Measurements from ENCODE around the gene C20orf204. TPM values are rescaled to one million over a fixed set of nuclear protein-coding genes. Genes with fewer than 3 reads are reported as not detected.

Gene C20orf204
- total RNA-seq, 2 donors from 2014 or later, result 4.0 to 4.1 TPM

GRCh38 chr20:64003960-64004725, 31.8 kb upstream of the C20orf204 start:
- WGBS, 2 experiments (ENCODE audit: insufficient coverage in 1 of 2, insufficient read length in 1 of 2), result 86 to 93% methylated on average over 5 to 7 of the region's 7 CpGs

DNA sequence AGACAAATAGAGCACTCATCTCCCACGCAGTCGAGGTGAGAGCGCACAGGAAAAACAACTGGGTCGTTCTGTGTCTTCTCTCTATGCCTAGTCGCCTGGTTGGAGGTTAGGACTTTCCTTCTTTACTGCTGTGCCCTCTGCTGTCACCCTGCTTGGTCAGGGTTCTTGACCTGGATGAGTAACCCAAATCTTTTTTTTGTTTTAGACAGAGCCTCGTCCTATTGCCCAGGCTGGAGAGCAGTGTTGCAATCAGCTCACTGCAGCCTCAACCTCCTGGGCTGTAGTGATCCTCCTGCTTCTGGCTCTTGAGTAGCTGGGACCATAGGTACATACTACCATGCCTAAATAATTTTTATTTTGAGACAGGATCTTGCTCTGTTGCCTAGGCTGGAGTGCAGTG, 30.6 kb upstream of the C20orf204 start:
- Histone ChIP-seq H3K9me3 (ENCODE audit: control insufficient read depth, low read length) (peaks cover 14% of the 10 kb centered on the region), H3K9ac (ENCODE audit: extremely low read depth, low read length, poor library complexity, severe bottlenecking) (no peak overlapping the region), H3K27ac (ENCODE audit: low read depth, low read length) (no peak overlapping the region), H3K4me1 (ENCODE audit: control insufficient read depth, insufficient read depth, low read length) (no peaks in the 10 kb centered on the region), H3K4me3 (ENCODE audit: low read length) (no peak overlapping the region), H3K27me3 (ENCODE audit: control insufficient read depth, insufficient read depth, low read length, poor library complexity, severe bottlenecking) (no peaks in the 10 kb centered on the region), H3K36me3 (ENCODE audit: control insufficient read depth, insufficient read depth, low read length) (peaks cover 79% of the 10 kb centered on the region)
- TF ChIP-seq CTCF (conservative IDR thresholded peaks at IDR 0.05), result no peak
- no peaks in the 10 kb centered on the region for H3K4me1 Mint-ChIP-seq
- H3K4me3 Mint-ChIP-seq, result no peak overlapping the region
- peaks cover 11% of the 10 kb centered on the region for H3K9me3 Mint-ChIP-seq
- H3K27me3 Mint-ChIP-seq (ENCODE audit: insufficient read depth), result no peaks in the 10 kb centered on the region
- no peak for DNase-seq
- H3K27ac Mint-ChIP-seq, result no peak overlapping the region
- H3K36me3 Mint-ChIP-seq (ENCODE audit: low read depth), result peaks cover 79% of the 10 kb centered on the region
- 93 to 97% methylated on average over 6 of the region's 6 CpGs for WGBS, 2 experiments (ENCODE audit: insufficient coverage in 1 of 2, insufficient read length in 1 of 2)

More at GRCh38 chr20:64003960-64004725, 31.8 kb upstream of the C20orf204 start:
- peaks cover 11% of the 10 kb centered on the region for H3K9me3 Mint-ChIP-seq
- H3K4me3 Mint-ChIP-seq, result no peak overlapping the region
- H3K36me3 Mint-ChIP-seq (ENCODE audit: low read depth), result peaks cover 74% of the 10 kb centered on the region
- Histone ChIP-seq H3K4me3 (ENCODE audit: low read length) (no peak overlapping the region), H3K27ac (ENCODE audit: low read depth, low read length) (no peak overlapping the region), H3K27me3 (ENCODE audit: control insufficient read depth, insufficient read depth, low read length, poor library complexity, severe bottlenecking) (no peaks in the 10 kb centered on the region), H3K9me3 (ENCODE audit: control insufficient read depth, low read length) (peaks cover 14% of the 10 kb centered on the region), H3K9ac (ENCODE audit: extremely low read depth, low read length, poor library complexity, severe bottlenecking) (no peak overlapping the region), H3K36me3 (ENCODE audit: control insufficient read depth, insufficient read depth, low read length) (peaks cover 75% of the 10 kb centered on the region), H3K4me1 (ENCODE audit: control insufficient read depth, insufficient read depth, low read length) (peaks cover 6% of the 10 kb centered on the region)
- peaks cover 5% of the 10 kb centered on the region for H3K4me1 Mint-ChIP-seq
- TF ChIP-seq CTCF (conservative IDR thresholded peaks at IDR 0.05), result no peak
- H3K27me3 Mint-ChIP-seq (ENCODE audit: insufficient read depth), result no peaks in the 10 kb centered on the region
- H3K27ac Mint-ChIP-seq, result no peak overlapping the region
- DNase-seq, result no peak

DNA sequence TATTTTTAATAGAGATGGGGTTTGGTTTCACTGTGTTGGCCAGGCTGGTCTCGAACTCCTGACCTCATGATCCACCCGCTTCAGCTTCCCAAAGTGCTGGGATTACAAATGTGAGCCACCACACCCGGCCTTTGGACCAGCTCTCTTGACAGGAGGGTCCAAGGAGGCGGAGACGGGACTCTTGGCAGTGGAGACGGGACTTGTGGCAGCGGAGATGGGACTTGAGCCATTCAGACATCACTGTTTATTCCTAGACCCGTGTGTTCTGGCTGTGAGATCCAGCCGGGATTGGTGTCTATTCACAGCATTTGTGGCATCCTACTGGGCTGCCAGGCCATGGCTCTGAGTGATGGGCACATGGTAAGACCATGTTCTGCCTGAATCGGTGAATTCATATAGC, 29.5 kb upstream of the C20orf204 start:
- no peak overlapping the region for H3K9ac ChIP-seq (ENCODE audit: extremely low read depth, low read length, poor library complexity, severe bottlenecking)
- H3K27ac Mint-ChIP-seq, result no peak overlapping the region
- no peaks in the 10 kb centered on the region for H3K27me3 Mint-ChIP-seq (ENCODE audit: insufficient read depth)
- H3K4me3 ChIP-seq (ENCODE audit: low read length), result no peak overlapping the region
- peaks cover 11% of the 10 kb centered on the region for H3K9me3 Mint-ChIP-seq
- H3K9me3 ChIP-seq (ENCODE audit: control insufficient read depth, low read length), result peaks cover 14% of the 10 kb centered on the region
- TF ChIP-seq CTCF (conservative IDR thresholded peaks at IDR 0.05), result no peak
- no peaks in the 10 kb centered on the region for H3K4me1 Mint-ChIP-seq
- DNase-seq, result no peak
- H3K36me3 Mint-ChIP-seq (ENCODE audit: low read depth), result peaks cover 83% of the 10 kb centered on the region
- no peak overlapping the region for H3K27ac ChIP-seq (ENCODE audit: low read depth, low read length)
- H3K4me3 Mint-ChIP-seq, result no peak overlapping the region
- 95 to 96% methylated on average over 8 to 10 of the region's 10 CpGs for WGBS, 2 experiments (ENCODE audit: insufficient coverage in 1 of 2, insufficient read length in 1 of 2)
- no peaks in the 10 kb centered on the region for H3K4me1 ChIP-seq (ENCODE audit: control insufficient read depth, insufficient read depth, low read length)
- peaks cover 79% of the 10 kb centered on the region for H3K36me3 ChIP-seq (ENCODE audit: control insufficient read depth, insufficient read depth, low read length)
- no peaks in the 10 kb centered on the region for H3K27me3 ChIP-seq (ENCODE audit: control insufficient read depth, insufficient read depth, low read length, poor library complexity, severe bottlenecking)
